SKM-1 treated with dmso at 0.1 percent for 144 hours (cell line): ENCODE results near the gene QPCT.
"Not testable (repeated sequence)": the region's sequence is repeated elsewhere in the genome, so short reads cannot be mapped to it uniquely, and the experiment has no call there.

Source experiments
- DNase-seq: peaks from one replicate; lab custom pipeline; 2025; ENCODE audit not compliant: unreplicated experiment; lab: John Stamatoyannopoulos, UW

QPCT gene

DNA sequence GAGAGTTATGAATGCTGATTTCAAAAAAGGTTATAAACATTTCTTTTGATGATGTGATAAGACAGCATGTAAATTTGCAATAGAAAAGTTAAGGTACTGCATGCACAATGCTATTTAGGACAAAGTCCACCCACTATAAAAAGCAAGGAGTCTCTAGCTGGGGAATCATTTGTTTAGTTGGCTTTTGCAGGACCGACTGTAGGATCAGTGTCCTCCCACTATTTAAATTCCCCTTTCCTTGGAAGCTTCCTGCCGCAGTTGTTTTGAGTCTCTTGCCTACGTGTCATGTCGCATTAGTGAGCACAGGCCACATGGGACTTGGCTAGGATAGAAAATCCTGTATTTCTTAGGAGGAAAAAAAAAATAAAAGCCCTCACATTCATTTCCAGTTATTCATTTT is 13.1 kb downstream of the QPCT start:
- DNase-seq, result no peak

DNA sequence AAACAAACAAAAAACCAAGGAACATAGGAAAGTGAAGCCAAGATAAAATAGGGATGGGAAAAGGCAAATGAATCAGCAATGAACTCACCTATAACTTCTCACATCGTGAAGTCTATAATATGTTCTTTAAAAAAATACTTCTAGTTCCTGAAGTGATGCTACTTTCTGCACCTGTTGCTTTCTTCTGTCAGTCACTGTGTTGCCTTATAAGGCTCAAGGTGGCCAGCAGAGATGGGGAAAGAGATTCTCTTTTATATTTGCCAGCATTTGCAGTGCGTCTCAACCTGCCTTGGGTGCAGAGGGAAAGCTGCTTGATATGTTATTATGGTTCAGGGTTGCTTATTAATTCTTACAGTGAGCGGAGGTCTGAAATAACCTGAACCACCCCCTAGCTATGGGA is 14.0 kb downstream of the QPCT start:
- DNase-seq, result no peak

DNA sequence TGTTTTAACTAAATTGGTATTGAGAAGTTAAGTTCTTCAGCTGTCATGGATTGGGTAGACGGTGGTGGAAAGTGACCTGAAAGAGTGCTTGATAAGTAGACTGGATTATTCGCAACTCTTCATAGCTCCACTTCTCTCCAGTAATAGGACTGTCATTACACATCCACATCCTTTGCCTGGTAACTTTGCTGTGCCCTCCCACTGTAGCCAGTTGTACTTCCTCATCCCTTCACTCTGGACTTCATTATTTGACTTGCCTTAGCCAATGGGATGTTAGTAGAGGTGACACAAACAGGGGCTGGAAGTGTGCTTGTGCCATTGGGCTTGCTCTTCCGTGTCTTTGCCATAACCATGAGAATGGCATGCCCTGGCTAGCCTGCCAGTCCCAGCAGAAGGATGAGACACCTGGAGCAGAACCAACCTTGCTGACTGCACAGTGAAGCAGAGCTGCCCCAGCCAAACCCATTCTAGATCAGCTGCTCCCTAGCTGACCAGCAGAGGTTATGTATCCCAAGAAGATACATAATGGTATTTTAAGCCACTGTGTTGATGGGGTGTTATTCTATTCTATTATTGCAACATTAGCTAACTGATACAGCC is 16.9 kb downstream of the QPCT start:
- DNase-seq, result no peak

DNA sequence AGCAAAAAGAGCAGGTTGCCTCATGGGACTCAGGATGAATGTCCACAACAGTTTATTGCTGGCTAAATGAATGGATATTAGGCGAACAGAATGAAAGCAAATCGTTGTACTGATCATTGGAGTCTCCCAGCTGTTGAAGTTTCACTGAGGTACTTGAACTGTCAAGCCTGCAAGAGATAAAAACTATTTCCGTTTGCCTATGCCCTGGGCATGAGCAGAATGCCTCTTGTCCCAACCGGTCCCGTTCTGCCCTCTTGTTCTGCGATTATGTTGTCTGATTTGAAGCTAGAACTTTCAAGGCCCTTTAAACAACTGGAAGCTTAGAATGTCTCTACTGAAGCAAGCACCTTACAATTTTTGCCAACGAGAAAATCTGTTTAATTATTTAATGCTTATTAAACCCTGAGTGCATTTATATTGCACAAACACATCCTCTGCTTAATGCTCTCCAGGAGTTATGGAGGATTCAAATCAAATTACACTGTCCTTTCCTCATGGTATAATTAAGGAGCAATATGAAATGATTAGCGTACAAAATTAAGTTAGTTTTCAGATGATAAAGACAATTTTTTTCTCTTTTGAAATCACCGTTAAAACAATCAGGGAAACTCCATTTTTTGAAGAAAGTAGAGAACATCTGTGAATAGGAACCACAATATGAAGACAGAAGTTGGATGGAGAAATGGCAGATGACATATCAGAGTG is 17.7 kb downstream of the QPCT start:
- no peak for DNase-seq

DNA sequence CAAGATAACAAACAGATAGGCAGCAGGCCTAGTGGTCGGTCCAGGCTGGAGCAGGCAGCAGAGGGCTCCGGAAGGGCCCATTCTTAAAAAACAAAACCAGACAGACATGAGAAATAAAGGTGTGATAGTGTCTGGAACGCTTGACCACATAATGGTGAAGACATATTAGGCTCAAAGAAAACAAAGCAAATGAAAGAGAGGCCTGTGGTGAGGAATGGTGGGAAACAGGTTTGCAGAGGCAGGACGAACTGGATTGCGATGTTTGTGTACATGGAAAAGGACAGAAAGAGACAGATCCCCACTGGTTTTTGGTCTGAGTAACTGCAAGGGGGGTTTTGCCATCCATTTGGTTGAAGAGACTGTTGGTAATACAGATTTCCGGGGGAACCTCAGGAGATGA is 19.9 kb downstream of the QPCT start:
- DNase-seq, result no peak

DNA sequence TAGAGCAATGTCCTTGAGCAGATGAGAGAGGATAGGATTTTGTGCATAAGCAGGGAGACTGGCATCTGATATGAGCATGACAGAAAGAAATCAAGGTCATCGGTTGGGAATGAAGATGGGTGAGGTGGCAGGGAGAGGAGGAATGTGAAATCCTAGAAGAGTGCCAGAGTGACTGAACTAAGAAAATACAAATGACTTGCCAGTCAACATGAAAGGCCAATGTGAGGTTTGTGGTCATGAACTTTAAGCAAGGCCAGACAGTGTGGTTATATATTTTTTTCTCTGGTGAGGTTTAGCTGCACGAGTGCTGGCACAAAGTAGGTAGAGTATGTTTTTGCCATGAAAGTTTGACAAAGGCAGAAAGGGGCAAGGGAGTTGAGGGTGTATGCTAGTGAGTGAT is 21.2 kb downstream of the QPCT start:
- DNase-seq, result no peak

DNA sequence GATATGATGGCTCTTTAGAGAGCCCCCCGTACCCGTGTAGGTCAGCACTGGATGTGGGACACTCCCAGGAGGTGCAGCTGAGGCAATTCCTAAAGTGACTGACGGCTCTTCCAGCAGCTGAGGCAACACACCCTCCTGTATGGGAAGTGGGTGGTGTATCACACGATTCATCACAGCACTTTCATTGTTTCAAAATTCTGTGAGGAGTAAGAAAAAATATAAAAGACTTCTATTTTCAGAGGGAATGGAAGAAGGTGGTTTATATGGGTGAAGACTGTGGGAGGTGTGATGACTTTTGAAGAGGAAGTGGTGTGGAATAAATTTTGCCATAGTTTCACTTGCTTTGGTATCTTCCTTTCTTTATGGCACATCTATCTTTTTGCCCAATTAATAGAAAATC is 22.3 kb downstream of the QPCT start:
- no peak for DNase-seq

DNA sequence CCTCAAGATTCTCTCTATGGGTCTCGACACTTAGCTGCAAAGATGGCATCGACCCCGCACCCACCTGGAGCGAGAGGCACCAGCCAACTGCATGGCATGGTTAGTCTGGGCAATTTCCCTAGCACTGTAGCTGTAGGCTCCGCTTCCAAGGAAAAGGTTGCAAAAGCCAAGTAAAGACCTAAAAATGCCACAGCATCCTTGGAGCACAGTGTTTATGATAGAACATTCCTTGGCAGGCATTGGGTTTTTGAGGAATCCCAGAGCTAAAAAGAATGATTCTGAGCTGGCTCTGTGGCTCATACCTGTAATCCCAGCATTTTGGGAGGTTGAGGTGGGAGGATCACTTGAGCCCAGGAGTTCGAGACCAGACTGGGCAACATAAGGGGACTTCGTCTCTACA is 22.9 kb downstream of the QPCT start:
- DNase-seq, result no peak

DNA sequence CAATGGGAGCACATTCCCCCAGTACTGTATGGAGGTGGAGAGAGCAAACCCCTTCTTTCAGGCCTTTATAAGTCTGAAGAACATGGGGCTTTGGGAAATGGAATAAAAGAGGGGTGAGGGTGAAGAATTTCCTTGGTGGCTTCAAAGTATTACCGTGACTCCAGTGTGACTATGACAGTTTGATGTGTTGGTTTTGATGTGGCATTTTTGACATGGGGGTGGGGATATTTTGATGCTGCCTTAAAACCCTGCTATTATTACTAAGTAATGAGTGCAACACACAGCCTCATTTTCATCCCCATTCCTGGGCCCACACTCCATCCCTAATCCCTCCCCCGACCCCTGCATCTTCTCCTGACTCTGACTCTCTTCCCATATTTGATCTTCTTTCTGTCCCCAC is 23.6 kb downstream of the QPCT start:
- no peak for DNase-seq

DNA sequence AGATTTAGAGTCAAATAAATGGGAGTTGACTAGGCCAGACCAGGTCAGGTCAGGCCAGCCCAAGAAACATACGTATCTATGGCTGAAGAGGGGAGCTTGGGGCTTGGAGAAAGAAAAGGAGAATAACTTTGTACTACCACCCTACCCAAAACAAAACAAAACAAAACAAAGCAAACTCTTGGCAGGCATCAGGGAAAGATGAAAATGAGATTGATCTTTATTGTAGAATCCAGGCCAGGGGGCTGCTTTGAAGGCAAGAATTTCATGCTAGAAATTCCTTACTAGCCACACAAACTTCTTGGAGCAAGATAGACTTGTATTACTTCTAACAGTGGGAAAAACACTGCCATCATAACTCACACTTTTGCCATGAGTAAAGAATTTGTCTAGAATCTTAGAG is 26.2 kb downstream of the QPCT start:
- DNase-seq, result no peak

DNA sequence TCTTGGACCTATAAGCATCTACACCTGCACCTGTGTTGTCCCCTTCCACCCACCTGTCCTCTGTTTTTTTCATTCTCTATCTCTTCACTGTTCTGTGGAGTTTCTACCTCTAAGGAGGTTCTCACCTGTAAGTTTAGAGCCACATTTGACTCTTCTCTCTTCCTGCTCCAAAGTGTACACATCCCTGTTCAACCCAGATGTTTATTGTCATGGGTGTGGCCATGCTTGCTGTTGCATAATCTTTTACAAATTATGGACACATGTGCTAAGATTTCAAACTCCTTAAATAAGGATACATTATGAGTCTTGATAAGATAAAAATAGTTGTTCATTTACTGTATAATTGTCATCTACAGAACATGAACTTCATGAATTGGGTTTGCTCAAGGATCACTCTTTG is 27.6 kb downstream of the QPCT start:
- no peak for DNase-seq

DNA sequence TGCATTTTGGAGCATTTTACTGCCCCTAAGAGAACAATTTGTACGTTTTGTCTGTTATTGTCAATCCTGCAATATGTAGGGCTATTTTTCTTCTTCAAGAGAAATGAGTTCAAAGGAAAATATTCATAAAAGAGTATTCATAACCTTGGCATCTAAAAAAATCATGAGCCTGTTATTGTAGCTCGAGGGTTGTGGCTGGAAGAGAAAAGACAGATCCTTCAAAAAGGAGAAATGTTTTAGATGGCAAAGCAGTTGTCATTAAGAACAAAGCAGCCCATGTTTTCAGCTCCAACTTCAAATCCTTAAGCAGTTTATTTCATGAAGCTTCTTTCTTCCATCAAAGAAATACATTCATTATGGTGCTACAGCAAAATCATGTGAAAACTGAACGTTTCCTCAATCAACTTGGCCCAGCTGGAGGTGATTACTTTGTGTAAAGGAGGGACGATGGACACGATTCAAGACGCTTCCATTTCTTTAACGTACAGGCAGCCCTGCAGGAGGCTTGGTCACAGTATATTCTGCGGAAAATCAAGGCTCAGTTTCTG is 31.4 kb downstream of the QPCT start:
- no peak for DNase-seq

DNA sequence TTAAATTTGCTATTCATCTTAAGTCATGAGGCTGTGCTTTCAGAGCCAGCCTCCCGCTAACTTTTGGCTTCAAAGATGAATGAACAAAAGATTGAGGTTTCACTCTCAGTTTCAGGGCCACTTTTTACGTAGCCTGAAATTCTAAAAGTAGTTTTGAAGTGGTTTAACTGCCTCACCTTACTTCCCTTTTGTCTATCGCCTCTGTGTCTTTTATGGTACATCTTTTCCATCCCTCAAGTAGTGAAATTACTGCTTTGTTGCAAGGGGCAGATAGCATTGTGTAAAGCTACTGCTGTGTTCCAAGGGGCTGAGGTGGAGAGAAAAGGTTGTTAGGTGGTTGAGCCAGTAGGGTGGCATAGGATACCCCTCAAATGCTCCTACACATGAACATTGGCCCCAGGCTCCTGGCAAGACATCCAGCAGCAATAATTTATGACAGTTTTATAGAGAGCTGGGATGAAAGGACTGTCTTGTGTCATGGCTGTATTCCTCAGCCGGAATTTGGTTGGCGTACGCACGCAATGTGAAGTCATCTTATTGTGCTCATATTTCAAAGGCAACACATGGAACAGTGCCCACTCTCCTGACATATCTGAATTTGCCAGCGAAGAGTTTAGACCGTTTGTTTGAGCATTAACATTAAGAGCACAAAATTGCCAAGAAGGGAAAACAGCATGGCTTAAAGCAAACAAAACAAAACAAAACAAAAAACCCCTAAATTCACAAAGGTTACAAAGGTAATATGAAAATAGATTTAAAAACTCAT is 32.2 kb downstream of the QPCT start:
- DNase-seq, result no peak

DNA sequence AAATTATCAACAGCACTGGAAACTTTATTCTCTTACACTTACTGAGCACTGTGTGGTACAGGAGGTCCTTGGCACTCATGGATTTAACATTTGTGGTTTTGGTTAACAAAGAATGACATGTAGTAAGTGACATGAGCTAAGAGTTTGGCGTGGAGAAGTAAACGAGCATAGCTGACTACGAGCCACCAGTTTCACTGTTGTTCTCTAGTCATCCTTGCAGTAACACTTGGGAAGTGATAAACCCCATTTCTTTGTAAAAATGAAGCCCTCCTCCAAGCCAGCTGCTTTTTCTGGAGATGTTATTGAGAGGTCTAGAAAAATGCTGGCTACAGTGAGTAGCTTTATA is 32.7 kb downstream of the QPCT start:
- DNase-seq, result no peak

DNA sequence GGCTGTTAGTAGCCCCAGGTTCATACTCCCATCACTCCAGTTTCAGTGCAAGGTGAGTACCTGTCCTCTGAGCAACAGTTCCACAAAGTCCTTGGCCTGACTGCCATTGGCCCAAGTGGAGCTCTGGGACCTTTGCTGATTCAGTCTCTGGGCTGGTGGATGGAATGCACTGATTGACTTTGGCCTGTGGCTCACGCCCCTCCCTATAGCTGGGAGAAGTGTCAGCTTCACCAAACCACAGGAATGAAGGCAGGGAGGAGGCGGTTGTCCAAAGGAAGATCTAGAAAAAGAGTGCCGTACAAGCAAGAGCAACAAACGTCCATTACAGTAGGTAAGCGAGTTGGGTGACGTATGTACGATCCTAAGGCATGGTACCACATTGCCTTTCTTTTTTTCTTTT is 34.0 kb downstream of the QPCT start:
- DNase-seq, result no peak

DNA sequence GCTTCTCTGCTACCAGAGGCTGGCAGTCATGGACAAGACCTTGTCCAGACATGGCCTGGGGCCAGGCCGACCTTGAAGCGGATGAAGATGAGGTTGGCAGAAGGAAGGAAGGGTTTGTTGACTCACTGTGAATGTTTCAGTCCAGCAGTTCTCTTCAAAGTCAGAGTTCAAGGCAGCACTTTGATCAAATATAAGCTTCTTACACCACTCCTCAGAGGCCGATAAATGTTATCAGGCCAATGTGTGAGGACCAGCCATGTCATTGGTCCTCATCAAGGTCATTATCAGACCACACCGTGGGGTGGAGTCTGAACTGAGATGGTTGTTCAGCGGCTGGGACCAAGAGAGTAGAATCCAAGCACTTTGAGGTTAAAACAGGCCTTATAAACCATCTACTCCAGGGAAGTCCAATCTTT is 35.5 kb downstream of the QPCT start:
- no peak for DNase-seq

DNA sequence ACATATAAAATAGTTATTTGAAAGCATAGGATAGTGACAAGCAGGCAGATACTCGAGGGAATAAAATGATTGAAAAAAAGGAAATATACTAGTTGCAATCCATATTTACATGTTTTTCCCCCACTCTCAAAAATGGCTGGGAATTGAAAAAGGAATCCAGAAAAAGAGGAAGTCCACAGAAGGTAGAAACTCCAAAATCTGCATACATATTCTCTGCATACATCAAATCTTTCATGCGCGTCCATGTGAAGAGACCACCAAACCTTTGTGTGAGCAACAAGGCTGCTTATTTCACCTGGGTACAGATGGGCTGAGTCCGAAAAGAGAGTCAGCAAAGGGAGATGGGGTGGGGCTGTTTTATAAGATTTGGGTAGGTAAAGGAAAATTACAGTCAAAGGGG is 36.4 kb downstream of the QPCT start:
- not testable (repeated sequence) for DNase-seq

DNA sequence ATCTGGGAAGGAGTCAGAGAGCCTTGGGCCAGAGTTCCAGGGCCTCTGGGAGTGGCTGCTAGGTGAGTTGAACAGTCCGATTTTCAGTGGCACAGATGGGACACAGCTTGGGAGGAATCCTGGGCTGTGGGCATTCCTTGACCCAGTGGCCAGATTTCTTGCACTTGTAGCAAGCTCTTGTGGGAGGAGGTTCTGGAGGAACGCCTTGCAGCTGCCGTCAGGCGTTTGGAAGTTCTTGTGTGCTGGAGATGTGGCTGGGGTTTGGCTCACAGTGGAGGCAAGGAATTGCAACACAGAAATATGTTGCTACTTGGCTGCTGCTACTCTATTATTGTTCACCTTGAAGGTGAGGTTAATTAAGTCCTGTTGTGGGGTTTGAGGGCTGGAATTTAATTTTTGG is 39.8 kb downstream of the QPCT start:
- DNase-seq, result not testable (repeated sequence)

DNA sequence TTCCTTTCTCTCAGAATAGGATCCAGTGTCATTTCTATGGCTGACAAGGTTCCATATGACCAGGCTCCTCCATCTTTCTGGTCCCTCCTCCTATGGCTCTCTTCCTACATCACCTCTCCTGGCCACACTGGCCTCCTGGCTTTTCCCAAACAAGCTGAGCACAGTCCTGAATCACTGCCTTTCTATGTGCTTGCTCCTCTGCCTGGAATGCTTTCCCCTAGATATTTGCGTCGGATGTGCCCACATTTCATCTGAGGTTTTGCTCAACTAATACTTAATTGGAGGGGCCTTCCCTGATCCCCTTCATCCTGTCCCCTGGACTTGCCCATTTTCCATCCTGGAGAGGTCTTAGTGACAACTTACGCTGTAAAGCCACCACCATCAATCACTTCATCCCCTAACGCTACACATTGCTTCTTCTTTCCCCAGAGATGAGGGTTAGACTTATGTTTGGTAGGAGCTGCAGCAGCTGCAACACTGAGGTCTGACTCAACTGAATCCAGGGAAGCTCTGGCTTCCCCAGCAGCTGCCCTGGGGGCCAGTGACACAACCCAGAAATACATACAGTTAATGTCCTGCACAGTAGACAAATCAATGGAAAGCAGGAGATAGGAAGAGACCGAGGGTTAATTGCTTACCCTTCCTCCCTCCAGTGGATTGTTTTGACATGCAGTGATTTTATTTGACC is 42.9 kb downstream of the QPCT start:
- DNase-seq, result no peak

DNA sequence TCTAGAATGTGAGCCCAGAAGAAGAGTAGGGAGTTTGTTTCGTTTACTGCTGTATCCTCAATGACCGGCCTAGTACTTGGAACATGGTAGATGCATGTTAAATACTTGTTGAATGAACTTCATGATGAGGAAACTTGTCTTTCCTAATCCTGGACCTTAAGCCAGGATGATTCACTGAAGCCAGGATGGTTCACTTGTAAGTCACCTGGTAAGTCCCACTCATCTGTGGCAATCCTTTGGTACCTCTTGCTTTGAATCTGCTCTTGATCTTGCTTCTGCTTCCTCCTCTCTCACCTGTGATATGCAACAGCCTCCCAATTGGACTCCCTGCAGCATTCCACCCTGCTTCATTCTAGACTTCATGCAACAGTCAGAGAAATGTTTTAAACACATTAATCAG is 43.6 kb downstream of the QPCT start:
- DNase-seq, result no peak

DNA sequence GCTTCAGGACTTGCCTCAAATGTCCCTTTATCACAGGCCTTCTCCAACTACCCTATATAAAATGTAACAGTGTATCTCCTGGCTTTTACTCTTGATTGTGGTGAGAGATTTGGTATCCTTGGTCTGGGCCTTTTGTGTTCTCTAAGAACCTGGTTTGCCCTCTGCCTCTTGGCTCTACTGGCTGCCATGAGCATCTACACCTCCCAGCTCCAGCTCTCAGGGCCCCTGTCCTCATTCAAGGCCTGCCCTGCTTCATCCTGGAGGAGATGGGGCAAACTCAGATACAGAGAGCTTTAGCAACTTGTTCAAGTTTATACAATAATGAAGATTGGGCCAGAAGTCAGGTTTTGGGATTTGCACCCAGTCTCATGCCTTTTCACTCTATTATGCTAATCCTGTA is 45.0 kb downstream of the QPCT start:
- no peak for DNase-seq
